GM19455 (cell line): ENCODE measurements around the gene CDKN2B.

Experiments used
- ATAC-seq: cut with Tn5 transposase; IDR thresholded peaks from one replicate; pipeline ENCODE4 v1.9.1; 2021; ENCODE audit not compliant: unreplicated experiment

CDKN2B gene

DNA sequence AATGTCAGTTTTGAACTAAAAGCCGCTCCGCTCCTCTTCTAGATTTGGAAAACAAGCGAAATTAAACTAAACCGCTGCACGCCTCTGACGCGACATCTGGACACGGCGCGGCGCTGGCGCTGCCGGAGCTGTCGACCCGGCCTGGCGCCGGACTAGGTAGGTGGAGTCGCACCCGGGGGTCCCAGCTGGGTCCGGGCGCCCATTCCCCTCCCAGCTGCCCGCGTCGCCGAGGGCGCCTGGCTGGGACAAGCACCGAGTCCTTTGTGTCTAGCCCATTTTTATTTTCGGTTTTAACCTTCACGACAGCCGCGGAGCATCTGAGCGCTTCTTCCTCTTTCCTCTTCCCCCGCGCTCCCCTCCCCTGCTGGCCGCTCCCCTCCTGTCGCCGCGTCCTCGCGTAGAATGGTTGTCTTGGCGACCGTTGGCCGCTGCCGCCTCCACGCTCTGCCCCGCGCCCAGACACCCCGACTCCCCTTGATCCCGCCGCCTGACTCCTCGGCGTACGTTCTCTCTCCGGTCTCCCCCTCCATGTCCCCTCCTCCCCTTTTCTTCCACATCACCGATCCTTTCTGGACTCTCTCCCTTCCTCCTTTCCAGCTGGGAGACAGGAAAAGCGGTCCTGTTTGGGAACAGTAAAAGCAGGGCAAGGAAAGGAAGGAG lies 14.0 kb downstream of the CDKN2B start:
- peak; percentile 85 for ATAC-seq

DNA sequence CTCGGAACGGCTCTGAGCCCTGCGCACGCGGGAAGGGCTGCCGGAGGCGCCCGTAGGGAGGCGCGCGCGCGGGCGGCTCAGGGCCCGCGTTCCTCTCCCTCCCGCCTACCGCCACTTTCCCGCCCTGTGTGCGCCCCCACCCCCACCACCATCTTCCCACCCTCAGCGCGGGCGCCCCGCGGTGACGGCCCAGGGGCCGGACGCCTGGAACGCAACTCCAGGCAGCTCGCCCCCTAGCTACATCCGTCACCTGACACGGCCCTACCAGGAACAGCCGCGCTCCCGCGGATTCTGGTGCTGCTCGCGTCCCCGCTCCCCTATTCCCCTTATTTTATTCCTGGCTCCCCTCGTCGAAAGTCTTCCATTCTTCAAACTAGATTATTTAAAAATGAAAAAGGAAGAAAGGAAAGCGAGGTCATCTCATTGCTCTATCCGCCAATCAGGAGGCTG lies 14.5 kb downstream of the CDKN2B start, which contains the start of gene CDKN2B-AS1:
Gene CDKN2B-AS1 (plus strand): TSS at position 236 of the 450 bp plus-strand sequence.
- ATAC-seq = peak; percentile 43

DNA sequence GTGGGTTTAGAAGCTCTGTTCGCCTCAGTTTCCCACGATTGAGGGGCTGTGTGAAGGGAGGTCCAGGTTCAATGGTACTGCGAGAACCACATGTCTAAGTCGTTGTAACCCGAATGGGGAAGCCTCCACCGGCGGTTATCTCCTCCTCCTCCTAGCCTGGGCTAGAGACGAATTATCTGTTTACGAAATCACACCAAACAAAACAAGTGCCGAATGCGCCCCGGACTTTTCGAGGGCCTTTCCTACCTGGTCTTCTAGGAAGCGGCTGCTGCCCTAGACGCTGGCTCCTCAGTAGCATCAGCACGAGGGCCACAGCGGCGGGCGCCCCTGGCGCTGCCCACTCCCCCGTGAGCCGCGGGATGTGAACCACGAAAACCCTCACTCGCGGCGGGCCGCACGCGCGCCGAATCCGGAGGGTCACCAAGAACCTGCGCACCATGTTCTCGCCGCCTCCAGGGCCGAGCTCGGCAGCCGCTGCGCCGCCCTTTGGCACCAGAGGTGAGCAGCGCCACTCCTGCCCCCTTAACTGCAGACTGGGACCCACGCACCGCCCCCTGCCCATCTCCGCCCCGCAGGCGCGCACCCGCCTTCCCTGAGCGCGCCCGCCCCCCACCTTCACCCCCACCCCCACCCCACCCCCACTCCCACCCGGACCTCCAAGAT lies 15.1 kb downstream of the CDKN2B start, which contains the start of gene CDKN2A:
Gene CDKN2A (minus strand): TSS at position 500 of the 663 bp plus-strand sequence.
- ATAC-seq = peak; percentile 40

- ATAC-seq = no peak
These were observed 16.1 kb downstream of the CDKN2B start for GRCh38 chr9:21993007-21993406.

- no peak for ATAC-seq
These were observed 17.8 kb downstream of the CDKN2B start for GRCh38 chr9:21991072-21991959.

DNA sequence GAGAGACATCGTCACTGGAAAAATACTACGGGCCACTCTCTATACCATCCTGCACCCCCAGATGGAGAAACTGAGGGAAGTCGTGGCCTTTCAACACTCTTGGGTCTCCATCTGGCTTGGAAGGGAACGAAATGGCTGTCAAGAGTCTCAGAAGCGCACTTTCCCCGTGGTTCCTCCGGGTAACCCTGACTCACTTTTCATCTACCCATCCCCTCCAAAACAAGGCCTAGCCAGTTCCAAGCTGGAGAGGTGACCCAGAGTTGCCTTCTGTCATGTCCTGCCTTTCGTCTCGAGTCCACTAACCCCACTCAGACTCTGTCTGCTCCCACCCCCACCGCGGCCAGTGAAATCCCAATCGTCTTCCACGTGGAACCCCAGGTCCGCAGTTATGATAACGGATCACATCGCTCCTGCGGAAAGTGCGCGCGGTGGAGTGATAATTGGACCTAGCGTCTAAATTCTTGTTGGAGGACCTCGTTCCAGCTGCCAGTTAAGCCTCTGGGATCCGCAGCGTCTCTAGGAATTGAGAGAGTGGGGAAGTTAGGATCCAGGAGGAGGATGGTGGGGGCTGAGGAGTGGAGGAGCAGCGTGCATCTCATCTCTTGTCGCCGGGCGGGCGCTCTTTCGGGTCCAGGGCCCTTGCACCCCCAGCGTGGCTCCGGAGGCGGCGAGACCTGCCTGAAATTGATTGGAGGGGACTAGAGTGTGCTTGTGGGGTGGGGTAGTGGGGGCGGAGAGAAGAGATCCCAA lies 19.5 kb downstream of the CDKN2B start:
- no peak for ATAC-seq

DNA sequence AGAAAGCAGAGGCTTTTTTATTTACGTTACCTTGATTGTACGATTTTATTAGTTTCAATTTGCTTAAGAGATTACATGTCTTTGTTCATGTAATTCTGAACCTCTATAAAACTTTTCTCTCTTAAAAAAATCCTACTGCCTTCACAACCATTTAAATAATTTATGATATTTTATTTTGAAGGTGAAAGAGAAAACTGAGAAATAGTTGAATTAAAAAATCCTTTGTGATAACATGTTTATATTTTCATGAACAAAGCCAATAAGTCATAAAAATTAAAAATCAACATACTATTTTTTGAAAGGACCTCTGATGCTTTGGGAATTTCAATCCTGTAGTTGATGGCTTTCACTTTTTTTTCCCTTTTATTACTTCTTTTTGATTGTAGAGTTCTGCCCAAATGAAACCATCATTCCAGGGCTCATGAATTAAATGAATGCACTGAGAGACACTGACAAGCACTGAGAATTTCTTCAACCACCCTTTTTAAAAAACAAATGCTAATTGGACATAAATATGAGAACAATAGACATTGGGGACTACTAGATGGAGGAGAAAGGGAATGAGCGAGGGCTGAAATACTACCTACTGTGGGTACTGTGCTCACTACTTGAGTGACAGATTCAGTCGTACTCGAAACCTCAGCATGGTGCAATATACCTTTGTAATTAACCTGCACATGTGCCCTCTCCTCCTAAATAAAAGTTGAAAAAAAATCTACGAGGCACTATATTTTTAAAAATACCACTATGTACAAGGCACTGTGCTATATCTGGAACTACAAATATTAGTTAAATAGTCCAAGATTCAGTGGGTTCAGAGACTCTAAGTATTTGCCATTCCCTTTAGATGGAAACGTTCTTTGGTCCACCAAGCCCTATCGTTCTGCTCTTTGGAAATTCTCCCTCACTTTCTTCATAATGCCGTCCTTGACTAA lies 20.8 kb downstream of the CDKN2B start:
- no peak for ATAC-seq

GRCh38 chr9:21985964-21986667 lies 23.0 kb downstream of the CDKN2B start:
- ATAC-seq = no peak

DNA sequence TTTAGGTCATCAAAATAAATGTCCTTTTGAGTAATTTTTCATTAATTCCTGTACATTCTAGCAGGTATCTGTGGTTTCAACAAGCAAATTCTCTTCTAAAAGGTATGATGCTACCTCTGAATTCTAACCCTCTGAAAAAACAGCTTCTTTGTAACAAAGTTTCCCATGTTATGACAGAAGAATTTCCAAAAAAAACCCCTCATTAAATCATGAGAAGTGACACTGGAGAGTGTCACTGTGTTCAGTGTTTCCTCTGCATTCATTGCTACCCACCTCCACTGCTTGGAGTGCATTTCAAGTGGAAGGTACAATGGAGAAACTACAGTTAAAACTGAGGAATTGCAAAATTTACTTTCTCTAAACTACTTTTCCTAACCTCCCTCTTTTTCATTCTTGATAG lies 25.0 kb downstream of the CDKN2B start:
- no peak for ATAC-seq

- ATAC-seq = no peak
These were observed 25.6 kb downstream of the CDKN2B start for GRCh38 chr9:21983561-21983935.

- no peak for ATAC-seq
These were observed 26.1 kb downstream of the CDKN2B start for GRCh38 chr9:21982861-21983560.

DNA sequence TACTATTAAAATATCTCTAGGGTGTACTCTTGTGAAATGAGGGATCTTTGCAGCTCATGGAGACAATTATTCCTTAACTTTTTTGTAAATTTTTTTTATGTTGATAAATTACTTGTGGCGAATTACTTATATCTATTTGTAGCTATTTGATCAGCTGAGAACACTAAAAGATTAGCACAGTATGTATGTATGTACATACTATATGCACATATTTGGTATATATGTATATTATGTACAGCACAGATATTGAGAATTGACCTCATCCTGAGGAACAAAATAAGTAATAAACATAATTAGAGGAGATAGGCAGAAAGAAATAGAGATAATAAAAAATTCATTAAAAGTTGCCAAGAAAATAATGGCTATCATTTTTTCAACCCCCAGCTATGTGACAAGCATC lies 26.7 kb downstream of the CDKN2B start:
- no peak for ATAC-seq

DNA sequence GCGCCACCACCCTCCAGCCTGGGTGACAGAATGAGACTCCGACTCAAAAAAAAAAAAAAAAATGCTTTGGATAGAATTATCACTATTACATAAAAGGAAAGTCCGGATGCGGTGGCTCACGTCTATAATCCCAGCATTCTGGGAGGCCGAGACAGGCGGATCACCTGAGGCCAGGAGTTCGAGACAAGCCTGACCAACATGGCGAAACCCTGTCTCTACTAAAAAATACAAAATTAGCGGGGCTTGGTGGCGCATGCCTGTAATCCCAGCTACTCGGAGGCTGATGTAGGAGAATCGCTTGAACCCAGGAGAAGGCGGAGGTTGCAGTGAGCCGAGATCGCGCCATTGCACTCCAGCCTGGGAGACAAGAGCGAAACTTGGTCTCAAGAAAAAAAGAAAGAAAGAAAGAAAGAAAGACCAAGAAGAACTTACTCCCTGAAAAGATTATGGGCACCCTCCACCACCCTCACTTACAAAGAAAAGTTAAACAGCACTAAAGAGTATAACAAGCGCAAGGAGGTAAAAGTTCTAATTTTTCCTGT lies 32.7 kb downstream of the CDKN2B start:
- no peak for ATAC-seq

- peak; percentile 74 for ATAC-seq
These were observed 34.2 kb downstream of the CDKN2B start for GRCh38 chr9:21974722-21975409.

- no peak for ATAC-seq
These were observed 34.8 kb downstream of the CDKN2B start for GRCh38 chr9:21974343-21974721.

- ATAC-seq = no peak
These were observed 36.7 kb downstream of the CDKN2B start for GRCh38 chr9:21972361-21972760.

DNA sequence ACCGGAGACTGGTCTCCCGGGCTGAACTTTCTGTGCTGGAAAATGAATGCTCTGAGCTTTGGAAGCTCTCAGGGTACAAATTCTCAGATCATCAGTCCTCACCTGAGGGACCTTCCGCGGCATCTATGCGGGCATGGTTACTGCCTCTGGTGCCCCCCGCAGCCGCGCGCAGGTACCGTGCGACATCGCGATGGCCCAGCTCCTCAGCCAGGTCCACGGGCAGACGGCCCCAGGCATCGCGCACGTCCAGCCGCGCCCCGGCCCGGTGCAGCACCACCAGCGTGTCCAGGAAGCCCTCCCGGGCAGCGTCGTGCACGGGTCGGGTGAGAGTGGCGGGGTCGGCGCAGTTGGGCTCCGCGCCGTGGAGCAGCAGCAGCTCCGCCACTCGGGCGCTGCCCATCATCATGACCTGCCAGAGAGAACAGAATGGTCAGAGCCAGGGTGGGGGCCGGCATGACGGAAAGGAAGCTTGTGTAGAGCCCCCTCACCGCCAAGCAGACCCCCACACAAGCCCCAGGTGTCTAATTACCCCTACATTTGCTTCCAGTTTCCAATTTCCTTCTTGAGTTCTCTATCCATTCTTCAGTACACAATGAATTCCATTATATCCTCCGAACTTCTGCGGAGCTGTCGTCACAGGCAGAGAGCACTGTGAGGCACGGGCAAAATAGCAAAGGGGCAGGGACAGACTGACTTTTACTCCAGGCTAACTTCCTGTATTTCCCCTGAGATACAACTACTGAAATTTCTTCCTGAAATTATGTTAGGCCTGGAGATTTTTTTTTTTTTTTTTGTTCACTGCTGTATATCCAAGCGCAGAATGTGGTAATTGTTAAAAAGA lies 38.1 kb downstream of the CDKN2B start:
- ATAC-seq = no peak
